GM18520 (cell line): ENCODE data around the gene OR10A4.
A peak's percentile ranks its signal among the peaks of the same experiment; 100 is the strongest.
"Not testable (repeated sequence)": the region's sequence is repeated elsewhere in the genome, so short reads cannot be mapped to it uniquely, and the experiment has no call there.

ENCODE experiments used
- ATAC-seq: cut with Tn5 transposase; IDR thresholded peaks from one replicate; pipeline ENCODE4 v1.9.1; 2021; ENCODE audit not compliant: unreplicated experiment

OR10A4 gene

GRCh38 chr11:6895010-6895409 lies 18.6 kb downstream of the OR10A4 start:
- peak; percentile 93 for ATAC-seq

GRCh38 chr11:6898911-6899310 lies 22.5 kb downstream of the OR10A4 start:
- ATAC-seq, result no peak

- no peak for ATAC-seq
These were observed 24.0 kb downstream of the OR10A4 start for GRCh38 chr11:6900327-6900999.

GRCh38 chr11:6904804-6905203 lies 28.4 kb downstream of the OR10A4 start:
- not testable (repeated sequence) for ATAC-seq

GRCh38 chr11:6911378-6911777 lies 35.0 kb downstream of the OR10A4 start:
- ATAC-seq, result no peak

GRCh38 chr11:6911948-6912347 lies 35.5 kb downstream of the OR10A4 start:
- no peak for ATAC-seq

GRCh38 chr11:6919698-6920097 lies 43.3 kb downstream of the OR10A4 start:
- ATAC-seq, result no peak

GRCh38 chr11:6920702-6921101 lies 44.3 kb downstream of the OR10A4 start, which contains the start of gene OR2D3:
OR2D3 (plus strand) TSS chr11:6921002; CDS start chr11:6921002, 0 bp downstream.
- ATAC-seq, result no peak

- no peak for ATAC-seq
These were observed 48.7 kb downstream of the OR10A4 start for GRCh38 chr11:6925007-6925577.

- ATAC-seq, result no peak
These were observed 49.3 kb downstream of the OR10A4 start for GRCh38 chr11:6925636-6926207.

GRCh38 chr11:6926208-6927029 lies 50.0 kb downstream of the OR10A4 start, which contains the start of gene ZNF215:
ZNF215 (plus strand) TSS chr11:6926426; CDS start chr11:6932273, 5,847 bp downstream.
- peak; percentile 39 for ATAC-seq

- ATAC-seq, result peak; percentile 37
These were observed 50.7 kb downstream of the OR10A4 start for GRCh38 chr11:6927030-6927617.
